ENCODE results near the gene POLR2I. TPM values are rescaled to one million over a fixed set of nuclear protein-coding genes. Genes with fewer than 3 reads are reported as not detected.

POLR2I gene
- total and polyA plus RNA-seq, 2 of the 13 experiments (the other 11 are each of a cell fraction or from before 2014, with no cell fraction given) = 40.5 to 104 TPM

DNA sequence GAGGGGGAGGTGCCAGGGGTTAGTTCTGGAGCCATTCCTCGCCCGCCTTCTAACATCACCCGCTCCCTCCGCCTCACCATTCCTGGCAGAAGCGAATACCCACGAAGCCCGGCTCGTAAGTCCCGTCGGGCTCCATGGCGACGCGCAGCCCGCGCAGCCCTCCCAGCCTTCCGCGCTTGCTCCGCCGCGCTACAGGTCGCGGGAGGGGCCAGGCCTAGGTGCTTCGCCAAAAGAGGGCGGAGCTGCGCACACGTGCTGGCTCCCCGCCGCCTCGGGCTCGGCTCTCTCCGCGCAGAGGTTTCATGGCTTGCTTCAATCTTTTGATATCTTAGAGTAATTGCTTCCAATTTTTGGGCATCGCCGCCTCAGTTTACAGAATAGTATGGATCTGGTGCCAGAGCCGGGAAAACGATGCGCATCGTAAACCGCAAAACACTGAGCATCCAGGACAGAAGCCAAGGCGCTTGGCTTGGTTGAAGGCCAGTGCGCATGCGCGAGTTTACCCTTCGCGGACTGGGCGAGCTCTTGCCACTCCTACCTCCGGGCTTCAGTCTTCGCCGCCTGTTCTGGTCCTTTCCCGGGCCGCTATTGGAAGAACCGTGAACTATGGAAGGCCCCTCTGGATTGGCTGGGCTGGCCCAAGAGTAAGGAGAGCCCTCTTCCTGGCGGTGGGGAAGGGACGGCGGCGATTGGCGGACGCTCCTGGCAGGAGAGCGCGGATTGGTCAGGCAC lies at the start of gene POLR2I (continued):
- TF ChIP-seq ZNF350 (CRISPR knock-in tag; IDR thresholded peaks at IDR 0.05; ENCODE audit: borderline replicate concordance, low read depth) (peak; percentile 78), ZNF746 (CRISPR knock-in tag; IDR thresholded peaks at IDR 0.05) (no peak), GLI4 (CRISPR knock-in tag; IDR thresholded peaks at IDR 0.05; ENCODE audit: borderline replicate concordance) (no peak), RFX3 (CRISPR knock-in tag; IDR thresholded peaks at IDR 0.05) (peak; percentile 73), SMARCE1 (IDR thresholded peaks at IDR 0.05; ENCODE audit: borderline replicate concordance) (no peak), TBP (CRISPR knock-in tag; IDR thresholded peaks at IDR 0.05) (0 out of 2 replicates have a peak, but pooled peaks have one; percentile 42), ZNF12 (CRISPR knock-in tag; IDR thresholded peaks at IDR 0.05) (peak; percentile 70; the same call in 1 of the 2 replicates), ZNF564 (CRISPR knock-in tag; IDR thresholded peaks at IDR 0.05) (peak; percentile 7; the same call in 1 of the 2 replicates), SSRP1 (CRISPR knock-in tag; IDR thresholded peaks at IDR 0.05) (no peak), HMG20A (CRISPR knock-in tag; IDR thresholded peaks at IDR 0.05; ENCODE audit: borderline replicate concordance) (no peak), ZNF121 (CRISPR knock-in tag; IDR thresholded peaks at IDR 0.05) (0 out of 2 replicates have a peak, but pooled peaks have one; percentile 54), NR2F6 (IDR thresholded peaks at IDR 0.05) (no peak), NR2F6 (CRISPR knock-in tag; IDR thresholded peaks at IDR 0.05) (no peak; the same call in 1 of the 2 replicates), ESRRA (CRISPR knock-in tag; IDR thresholded peaks at IDR 0.05; ENCODE audit: low read depth) (no peak), ZNF30 (CRISPR knock-in tag; IDR thresholded peaks at IDR 0.05) (no peak), DPF2 (CRISPR knock-in tag; IDR thresholded peaks at IDR 0.05; ENCODE audit: borderline replicate concordance, low read depth) (no peak), NFIB (CRISPR knock-in tag; IDR thresholded peaks at IDR 0.05; ENCODE audit: borderline replicate concordance) (no peak), CBX2 (IDR thresholded peaks at IDR 0.05; ENCODE audit: low read depth, low read length) (no peak), CBX2 (CRISPR knock-in tag; IDR thresholded peaks at IDR 0.05; ENCODE audit: low read depth) (no peak), STAT5B (CRISPR knock-in tag; IDR thresholded peaks at IDR 0.05) (0 out of 2 replicates have a peak, but pooled peaks have one; percentile 93), ZNF232 (CRISPR knock-in tag; IDR thresholded peaks at IDR 0.05; ENCODE audit: borderline replicate concordance) (peak; percentile 95), ZNF484 (CRISPR knock-in tag; IDR thresholded peaks at IDR 0.05; ENCODE audit: borderline replicate concordance, low read depth) (no peak; the same call in 1 of the 2 replicates), TEAD3 (CRISPR knock-in tag; optimal IDR thresholded peaks at IDR 0.05; ENCODE audit: borderline replicate concordance) (peak; percentile 47), RFXAP (CRISPR knock-in tag; IDR thresholded peaks at IDR 0.05; ENCODE audit: borderline replicate concordance) (peak; percentile 85), ELF1 (CRISPR knock-in tag; IDR thresholded peaks at IDR 0.05) (peak; percentile 76)
- TF ChIP-seq, protein P1, sequence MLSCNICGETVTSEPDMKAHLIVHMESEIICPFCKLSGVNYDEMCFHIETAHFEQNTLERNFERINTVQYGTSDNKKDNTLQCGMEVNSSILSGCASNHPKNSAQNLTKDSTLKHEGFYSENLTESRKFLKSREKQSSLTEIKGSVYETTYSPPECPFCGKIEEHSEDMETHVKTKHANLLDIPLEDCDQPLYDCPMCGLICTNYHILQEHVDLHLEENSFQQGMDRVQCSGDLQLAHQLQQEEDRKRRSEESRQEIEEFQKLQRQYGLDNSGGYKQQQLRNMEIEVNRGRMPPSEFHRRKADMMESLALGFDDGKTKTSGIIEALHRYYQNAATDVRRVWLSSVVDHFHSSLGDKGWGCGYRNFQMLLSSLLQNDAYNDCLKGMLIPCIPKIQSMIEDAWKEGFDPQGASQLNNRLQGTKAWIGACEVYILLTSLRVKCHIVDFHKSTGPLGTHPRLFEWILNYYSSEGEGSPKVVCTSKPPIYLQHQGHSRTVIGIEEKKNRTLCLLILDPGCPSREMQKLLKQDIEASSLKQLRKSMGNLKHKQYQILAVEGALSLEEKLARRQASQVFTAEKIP (CRISPR knock-in tag; IDR thresholded peaks at IDR 0.05; ENCODE audit: borderline replicate concordance) = no peak
- TF ChIP-seq, protein P2, sequence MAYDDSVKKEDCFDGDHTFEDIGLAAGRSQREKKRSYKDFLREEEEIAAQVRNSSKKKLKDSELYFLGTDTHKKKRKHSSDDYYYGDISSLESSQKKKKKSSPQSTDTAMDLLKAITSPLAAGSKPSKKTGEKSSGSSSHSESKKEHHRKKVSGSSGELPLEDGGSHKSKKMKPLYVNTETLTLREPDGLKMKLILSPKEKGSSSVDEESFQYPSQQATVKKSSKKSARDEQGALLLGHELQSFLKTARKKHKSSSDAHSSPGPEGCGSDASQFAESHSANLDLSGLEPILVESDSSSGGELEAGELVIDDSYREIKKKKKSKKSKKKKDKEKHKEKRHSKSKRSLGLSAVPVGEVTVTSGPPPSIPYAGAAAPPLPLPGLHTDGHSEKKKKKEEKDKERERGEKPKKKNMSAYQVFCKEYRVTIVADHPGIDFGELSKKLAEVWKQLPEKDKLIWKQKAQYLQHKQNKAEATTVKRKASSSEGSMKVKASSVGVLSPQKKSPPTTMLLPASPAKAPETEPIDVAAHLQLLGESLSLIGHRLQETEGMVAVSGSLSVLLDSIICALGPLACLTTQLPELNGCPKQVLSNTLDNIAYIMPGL (CRISPR knock-in tag; IDR thresholded peaks at IDR 0.05; ENCODE audit: borderline replicate concordance in 1 of 2, low read depth in 1 of 2) = peak; percentile 32 to 58; a peak in 2 of 4 replicates
- TF ChIP-seq, protein P3, sequence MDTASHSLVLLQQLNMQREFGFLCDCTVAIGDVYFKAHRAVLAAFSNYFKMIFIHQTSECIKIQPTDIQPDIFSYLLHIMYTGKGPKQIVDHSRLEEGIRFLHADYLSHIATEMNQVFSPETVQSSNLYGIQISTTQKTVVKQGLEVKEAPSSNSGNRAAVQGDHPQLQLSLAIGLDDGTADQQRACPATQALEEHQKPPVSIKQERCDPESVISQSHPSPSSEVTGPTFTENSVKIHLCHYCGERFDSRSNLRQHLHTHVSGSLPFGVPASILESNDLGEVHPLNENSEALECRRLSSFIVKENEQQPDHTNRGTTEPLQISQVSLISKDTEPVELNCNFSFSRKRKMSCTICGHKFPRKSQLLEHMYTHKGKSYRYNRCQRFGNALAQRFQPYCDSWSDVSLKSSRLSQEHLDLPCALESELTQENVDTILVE (CRISPR knock-in tag; IDR thresholded peaks at IDR 0.05) = peak; percentile 87
